SK-N-SH treated with all-trans-retinoic acid at 6 μM for 48 hours (cell line): Measurements from ENCODE around the gene RETREG1.

Source experiments
- ESRRG ChIP-seq: fragments of 250-450 bp; sonication (Bioruptor Pico); IDR thresholded peaks from 2 replicates; pipeline ENCODE4 v1.6.1; 2021; ENCODE audit warnings: mild to moderate bottlenecking
- ISL1 ChIP-seq: fragments of 250-450 bp; sonication (Bioruptor Pico); IDR thresholded peaks from 2 replicates; pipeline ENCODE4 v2.1.2; 2022; ENCODE audit warnings: mild to moderate bottlenecking, moderate library complexity
- OSR1 ChIP-seq: fragments of 250-450 bp; sonication (Bioruptor Pico); IDR thresholded peaks from 2 replicates; pipeline ENCODE4 v1.8.0; 2022; ENCODE audit warnings: moderate library complexity, mild to moderate bottlenecking, inconsistent platforms
- TCF4 ChIP-seq: fragments of 250-450 bp; sonication (Bioruptor Pico); IDR thresholded peaks from 2 replicates; pipeline ENCODE4 v1.8.0; 2021; ENCODE audit warnings: mild to moderate bottlenecking, moderate library complexity, borderline replicate concordance
- ZC3H10 ChIP-seq: fragments of 250-450 bp; sonication (Bioruptor Pico); IDR thresholded peaks from 2 replicates; pipeline ENCODE4 v1.5.1; 2021; ENCODE audit warnings: mild to moderate bottlenecking, moderate library complexity
- ZFP30 ChIP-seq: fragments of 450-650 bp; formaldehyde crosslinking; IDR thresholded peaks from 2 replicates; pipeline ENCODE4 v1.5.0; 2022; ENCODE audit warnings: mild to moderate bottlenecking, moderate library complexity
- ZNF70 ChIP-seq: fragments of 450-650 bp; formaldehyde crosslinking; IDR thresholded peaks from 2 replicates; pipeline ENCODE4 v1.5.0; 2020; ENCODE audit warnings: mild to moderate bottlenecking, moderate library complexity

DNA sequence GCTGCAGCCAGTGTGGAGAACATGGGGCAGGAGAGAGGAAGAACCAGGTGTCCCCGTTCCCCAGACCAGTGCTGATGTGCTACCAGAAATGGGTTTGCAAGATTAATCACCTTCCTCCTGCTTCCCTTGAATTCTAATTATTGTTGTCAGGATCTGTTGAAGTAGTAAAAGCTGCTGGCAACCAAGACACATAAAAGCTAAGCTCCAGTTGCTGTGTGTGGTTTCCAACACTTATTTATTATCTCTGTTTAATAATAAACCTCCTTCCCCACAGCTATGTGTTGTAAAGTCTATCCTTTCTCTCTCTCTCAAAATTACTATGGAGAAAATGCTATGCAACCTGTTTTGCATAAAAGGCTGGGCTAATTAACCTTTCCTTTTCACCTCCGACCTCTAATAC, 2.3 kb upstream of the RETREG1 start:
- TF ChIP-seq ZFP30 (CRISPR knock-in tag) (no peak), ESRRG (CRISPR knock-in tag) (no peak), ZNF70 (no peak), OSR1 (CRISPR knock-in tag) (no peak), ZC3H10 (CRISPR knock-in tag) (no peak), TCF4 (CRISPR knock-in tag) (no peak), ISL1 (CRISPR knock-in tag) (no peak)
